Raji (cell line): ENCODE data around the gene SRP68.

Source experiments
- POLR2A ChIP-seq: IDR thresholded peaks from 2 replicates; pipeline ENCODE4 v1.6.1; 2011; ENCODE audit warnings: low read depth, low read length, control low read depth; ENCODE audit not compliant: insufficient read depth

SRP68 gene

DNA sequence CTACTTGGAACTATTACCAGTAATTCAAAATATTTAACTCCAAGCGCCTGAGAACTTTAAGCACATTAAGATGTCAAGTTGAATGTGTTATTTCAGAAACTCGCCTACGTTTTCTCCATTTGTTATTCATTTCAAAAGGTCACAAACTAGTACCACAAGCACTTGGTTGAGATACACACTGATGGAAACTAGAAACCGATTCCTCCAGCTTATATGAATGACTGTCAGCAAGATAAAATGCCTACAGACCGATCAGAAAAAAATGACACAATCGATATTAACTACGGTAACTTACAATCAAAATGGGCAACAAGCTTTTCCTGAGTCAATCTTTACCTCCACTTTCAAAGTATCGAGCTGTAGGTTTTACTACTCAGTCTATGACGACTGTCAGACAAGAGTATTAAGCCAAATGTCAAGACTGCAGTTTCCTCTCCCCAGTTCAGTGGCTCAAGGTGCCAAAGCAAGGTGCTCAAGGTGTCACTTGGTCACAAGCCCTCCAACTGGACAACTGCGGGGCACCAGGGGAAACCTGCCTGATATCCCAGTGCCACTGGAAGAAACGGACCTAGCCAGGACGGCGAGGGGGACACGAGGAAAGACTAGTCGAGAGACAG is 678 bp downstream of the SRP68 start:
- TF ChIP-seq POLR2A: no peak

DNA sequence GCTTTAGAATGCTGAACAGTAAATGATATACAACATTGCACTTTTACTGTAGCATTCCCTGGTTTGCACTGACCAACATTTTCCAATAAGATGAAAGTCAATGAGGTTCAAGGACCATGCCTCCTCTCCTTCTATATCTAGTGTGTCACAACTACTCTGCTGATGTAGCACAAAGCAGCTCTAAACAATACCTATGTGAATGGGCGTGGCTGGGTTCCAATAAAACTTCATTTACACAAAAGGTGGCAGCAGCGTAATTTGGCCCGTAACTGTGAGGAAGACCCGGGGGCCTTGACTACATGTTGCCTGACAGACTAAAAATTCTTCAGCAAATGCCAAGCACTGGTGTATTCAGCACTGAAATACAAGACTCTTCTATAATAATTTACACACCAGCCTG is 6.5 kb downstream of the SRP68 start:
- TF ChIP-seq POLR2A: no peak

DNA sequence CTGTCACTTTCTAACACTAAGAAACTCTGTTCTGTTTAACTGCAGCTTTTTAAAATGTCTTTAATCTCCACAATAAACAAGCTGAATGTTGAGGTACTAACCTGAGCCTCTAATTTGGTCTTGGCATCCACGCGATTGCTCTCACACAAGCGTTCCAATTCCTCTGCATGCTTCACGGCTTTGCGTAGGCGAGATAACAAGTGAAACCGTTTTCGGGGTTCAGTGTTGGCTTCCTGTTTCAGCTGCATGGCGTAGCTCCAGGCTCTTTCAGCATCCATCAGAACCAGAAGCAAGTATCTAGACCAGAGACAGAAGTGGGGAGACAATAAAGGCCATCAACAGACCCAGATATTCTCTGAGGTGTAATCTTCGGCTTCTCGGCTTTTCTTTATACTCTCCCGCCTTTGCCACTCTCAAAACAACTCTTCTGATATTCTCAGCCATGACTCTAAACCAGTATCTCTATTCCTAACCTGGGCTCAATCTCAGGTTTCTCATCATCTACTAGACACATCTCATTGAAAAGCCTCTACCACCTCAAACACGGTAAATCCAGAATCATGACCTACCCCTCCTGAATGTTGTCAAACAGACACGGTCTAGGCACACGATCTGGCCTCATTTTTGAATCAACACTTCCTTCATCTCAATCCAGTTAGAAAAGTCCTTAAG is 8.3 kb downstream of the SRP68 start:
- TF ChIP-seq POLR2A: no peak

- TF ChIP-seq POLR2A: no peak
These were observed 15.4 kb downstream of the SRP68 start for GRCh38 chr17:76056882-76057281.

DNA sequence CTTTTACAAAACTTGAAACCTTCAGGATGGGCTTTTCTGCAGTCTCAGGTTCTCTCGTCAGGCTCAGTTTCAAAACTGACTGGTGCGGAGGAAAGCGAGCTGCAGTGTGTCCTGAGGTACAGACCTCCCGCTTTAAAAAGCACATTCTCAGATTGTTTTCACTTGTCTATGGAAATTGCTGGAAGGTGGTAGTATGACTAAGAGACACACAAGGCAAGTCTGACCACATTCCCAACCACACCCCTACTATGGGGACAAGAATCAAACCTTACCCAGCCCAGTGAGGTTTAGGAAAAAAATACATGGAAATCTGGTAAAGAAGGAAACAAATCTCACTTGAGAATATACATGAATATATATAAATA is 18.2 kb downstream of the SRP68 start:
- no peak for TF ChIP-seq POLR2A

GRCh38 chr17:76053246-76054111 is 18.8 kb downstream of the SRP68 start:
- TF ChIP-seq POLR2A: no peak

GRCh38 chr17:76051561-76051960 is 20.8 kb downstream of the SRP68 start:
- no peak for TF ChIP-seq POLR2A

DNA sequence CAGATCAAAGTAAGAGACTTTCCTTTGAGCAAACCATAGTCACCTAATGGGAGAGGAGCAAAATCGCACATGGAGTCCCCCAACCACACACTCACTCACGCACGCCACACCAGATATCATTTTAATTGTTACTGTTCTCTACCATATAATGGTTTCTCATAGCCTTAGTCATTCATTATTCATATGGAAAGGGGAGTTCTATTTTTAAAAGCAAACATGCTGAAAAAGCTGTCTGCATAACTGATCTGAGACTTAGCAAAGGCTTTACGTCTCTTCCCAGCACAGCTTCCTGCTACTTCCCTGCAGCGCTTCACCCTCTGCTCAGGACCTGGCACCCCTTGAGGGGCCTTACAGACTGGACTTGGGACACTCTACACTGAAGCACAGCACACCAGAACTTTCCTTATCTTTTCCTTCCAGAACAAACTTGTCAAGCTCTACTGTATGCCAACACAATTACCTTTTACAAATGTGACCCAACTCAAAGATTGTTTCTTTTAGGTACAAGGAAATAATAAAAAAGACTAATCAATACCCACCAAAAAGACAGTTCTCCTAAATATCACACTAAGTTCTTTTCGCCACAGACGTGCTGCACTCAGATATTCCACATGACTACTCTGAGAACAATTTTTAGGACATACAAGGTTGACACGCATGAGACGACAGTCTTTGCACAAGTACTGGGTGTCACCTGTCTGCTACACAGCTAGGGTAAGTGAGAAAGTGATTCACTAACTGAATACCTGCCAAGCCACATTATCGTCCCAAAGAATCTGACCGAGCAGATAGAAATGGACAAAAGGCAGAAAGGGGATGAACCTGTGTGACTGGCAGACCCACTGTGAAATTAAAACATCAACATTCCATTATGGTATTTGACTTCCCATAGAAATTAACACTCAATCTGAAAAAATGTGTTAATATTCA is 21.5 kb downstream of the SRP68 start:
- TF ChIP-seq POLR2A: no peak

GRCh38 chr17:76049836-76050537 is 22.3 kb downstream of the SRP68 start:
- no peak for TF ChIP-seq POLR2A

DNA sequence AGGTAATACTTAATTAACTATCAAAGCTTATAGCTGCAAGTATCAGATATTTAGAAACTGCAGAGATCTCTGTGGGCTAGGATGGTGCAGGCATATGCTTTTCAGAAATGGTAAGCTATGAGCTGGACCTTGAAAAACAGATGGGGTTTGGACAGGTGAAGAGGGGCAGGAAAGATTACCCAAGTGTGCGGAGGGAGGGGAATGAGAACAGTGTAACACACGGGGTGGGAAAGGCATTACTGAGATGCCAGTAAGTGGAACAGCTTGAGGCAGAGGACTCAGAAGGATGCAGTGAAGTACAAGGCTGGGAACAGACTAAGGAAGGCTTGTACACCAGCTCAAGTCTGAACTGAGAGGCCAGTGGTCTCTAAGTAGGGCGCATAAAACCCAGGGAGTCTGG is 23.1 kb downstream of the SRP68 start:
- no peak for TF ChIP-seq POLR2A

DNA sequence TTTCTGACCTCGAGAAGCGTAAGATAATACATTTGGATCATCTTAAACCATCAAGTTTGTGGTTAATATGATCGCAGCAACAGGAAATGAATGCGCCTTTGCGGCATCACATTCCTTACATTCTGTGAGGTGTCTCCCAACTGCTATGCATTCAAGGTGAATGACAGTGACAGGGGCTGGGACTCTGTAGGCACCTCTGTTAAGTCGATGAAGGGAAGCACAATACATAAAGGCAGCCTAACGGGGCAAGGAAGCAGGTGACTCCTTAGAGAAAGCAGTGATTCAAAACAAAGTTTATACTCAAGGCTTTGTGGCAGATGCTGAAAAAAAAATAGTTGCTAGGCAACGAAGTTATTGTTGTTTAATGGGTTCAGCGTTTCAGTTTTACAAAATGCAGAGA is 23.6 kb downstream of the SRP68 start:
- TF ChIP-seq POLR2A: no peak

GRCh38 chr17:76048025-76048605 is 24.2 kb downstream of the SRP68 start:
- TF ChIP-seq POLR2A: no peak

GRCh38 chr17:76046064-76046463 is 26.3 kb downstream of the SRP68 start:
- no peak for TF ChIP-seq POLR2A

DNA sequence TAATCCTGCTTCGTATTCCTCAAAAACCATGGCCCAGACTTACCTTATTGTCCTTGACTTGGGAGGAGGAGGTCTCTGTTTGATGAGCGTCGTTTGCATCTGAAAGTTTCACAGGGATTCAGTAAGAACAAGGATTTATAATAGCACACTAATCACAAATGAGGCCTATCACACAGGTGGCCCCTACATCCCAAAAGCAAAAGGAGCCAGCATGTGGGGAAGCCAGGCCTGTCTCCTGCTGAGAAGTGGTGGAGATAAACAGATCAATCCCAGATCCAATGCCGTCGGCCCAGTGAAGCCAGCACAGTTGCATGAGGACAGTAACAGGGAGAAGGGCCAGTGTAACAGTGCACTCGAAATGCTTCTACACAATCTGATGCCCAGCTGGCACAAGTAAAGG is 31.9 kb downstream of the SRP68 start:
- no peak for TF ChIP-seq POLR2A
